Transverse colon (tissue), 4 donors: Measurements from ENCODE around the gene ULBP3. TPM values are rescaled to one million over a fixed set of nuclear protein-coding genes. Genes with fewer than 3 reads are reported as not detected.
"Not testable (repeated sequence)": the region's sequence is repeated elsewhere in the genome, so short reads cannot be mapped to it uniquely, and the experiment has no call there.

Experiments
- DNase-seq: peaks from one replicate; pipeline ENCODE4 v3.0.0-alpha.2; 2019
- H3K27ac ChIP-seq, 4 donors: fragments of 200-600 bp; sonication (generic); 2 replicates each; pipeline ENCODE4 v1.5.1; 2016 to 2018; ENCODE audit warnings: inconsistent platforms in 4 of 4
- H3K27me3 ChIP-seq: fragments of 200-600 bp; sonication (generic); 2 replicates; pipeline ENCODE4 v1.5.1; 2017; ENCODE audit warnings: inconsistent platforms
- H3K36me3 ChIP-seq, 4 donors: fragments of 200-600 bp; sonication (generic); 2 replicates each; pipeline ENCODE4 v1.5.1; 2017 to 2019; ENCODE audit warnings: inconsistent platforms in 4 of 4
- H3K4me1 ChIP-seq, 4 donors: fragments of 200-600 bp; sonication (generic); 2 replicates each; pipeline ENCODE4 v1.5.1; 2017 to 2020; ENCODE audit warnings: inconsistent platforms in 4 of 4
- H3K4me3 ChIP-seq, 4 donors: fragments of 200-600 bp; sonication (generic); 1 replicate in 1 of 4; 2 replicates in 3 of 4; pipeline versions ENCODE4 v1.5.1 to v1.6.1; 2017 to 2019; ENCODE audit warnings: inconsistent platforms in 4 of 4
- H3K9me3 ChIP-seq, 2 donors: fragments of 200-600 bp; sonication (generic); 2 replicates each; pipeline ENCODE4 v1.5.1; 2017 to 2019; ENCODE audit warnings: inconsistent platforms in 2 of 2
- CTCF ChIP-seq, 5 experiments: fragments of 200-600 bp in 3 of 5; fragments of 450-650 bp in 2 of 5; sonication (generic) in 3 of 5; IDR thresholded peaks; 1 replicate in 2 of 5; 2 replicates in 3 of 5; pipeline ENCODE4 v1.5.1; 2016 to 2017; ENCODE audit warnings: antibody characterized with exemption in 5 of 5, inconsistent platforms in 3 of 5, mild to moderate bottlenecking in 2 of 5, moderate library complexity in 1 of 5
- EP300 ChIP-seq: sonication (generic); formaldehyde crosslinking; IDR thresholded peaks from one replicate; pipeline ENCODE4 v1.6.1; 2017; ENCODE audit warnings: antibody characterized with exemption, low read depth
- POLR2A ChIP-seq: fragments of 450-650 bp; IDR thresholded peaks from one replicate; pipeline ENCODE4 v1.6.1; 2016; ENCODE audit warnings: antibody characterized with exemption, mild to moderate bottlenecking, moderate library complexity
- POLR2AphosphoS5 ChIP-seq, 3 donors: sonication (generic); formaldehyde crosslinking; IDR thresholded peaks; one replicate each; pipeline ENCODE4 v1.6.1; 2016; ENCODE audit warnings: antibody characterized with exemption in 3 of 3
- WGBS, 2 donors: methylation state at CpG; one replicate each; pipeline ENCODE4 v1.1.5; 2018; ENCODE audit warnings: low coverage in 1 of 2; 5-methylcytosine and 5-hydroxymethylcytosine counted together
- in situ Hi-C, 4 donors: fragments of 200-750 bp; cut with MboI; loops; one replicate each; pipeline versions ENCODE4 v1.15.0 to v1.15.1; 2017; ENCODE audit warnings: low sequenced_read_pairs in 3 of 4, low pct_ligation_motif_present in 1 of 4, low pct_unique_long_range_greater_than_20kb in 1 of 4
- intact Hi-C: fragments of 100-400 bp; cut with DNase I; formaldehyde crosslinking; loops from one replicate; pipeline ENCODE4 v1.15.1; 2023; ENCODE audit warnings: low total_unique reads
- total RNA-seq, 4 donors: library from RNA; depleted of rRNA; stranded (reverse); fragments of >200 nt; gene quantifications; one replicate each; pipeline ENCODE4 v1.1.0, GENCODE V29; 2016

The ULBP3 gene
- total RNA-seq, 4 donors from 2014 or later, result 0.79 to 2.0 TPM; not detected in 2

- WGBS, 2 donors, result 93 to 100% methylated on average over 1 to 2 of the region's 2 CpGs
- H3K4me1 ChIP-seq, result peaks cover 3 to 11% (median 7%) of the 10 kb centered on the region in 4 donors
- intact Hi-C loops, result no loop called here
- no peak for DNase-seq
- no peak overlapping the region for H3K27ac ChIP-seq
- H3K27me3 ChIP-seq, result no peaks in the 10 kb centered on the region
- in situ Hi-C loops, result loop anchor here in 1 of 4 donors (25.0 kb wide), 1 partner anchor 747 kb away; no protein-coding TSS in a partner anchor
- no peaks in the 10 kb centered on the region for H3K36me3 ChIP-seq
- no peak overlapping the region for H3K4me3 ChIP-seq
- TF ChIP-seq CTCF (IDR thresholded peaks at IDR 0.05) (no peak), POLR2AphosphoS5 (IDR thresholded peaks at IDR 0.05) (no peak), POLR2A (no peak), EP300 (no peak)
- no peaks in the 10 kb centered on the region for H3K9me3 ChIP-seq
Observed at GRCh38 chr6:150065083-150065482, 3.8 kb downstream of the ULBP3 start.

GRCh38 chr6:150063640-150064039 lies 5.3 kb downstream of the ULBP3 start:
- Histone ChIP-seq H3K36me3 (no peaks in the 10 kb centered on the region), H3K9me3 (no peaks in the 10 kb centered on the region), H3K4me3 (no peak overlapping the region), H3K27me3 (no peaks in the 10 kb centered on the region), H3K27ac (no peak overlapping the region), H3K4me1 (peaks cover 3 to 7% (median 5%) of the 10 kb centered on the region in 4 donors)
- in situ Hi-C loops, result loop anchor here in 1 of 4 donors (25.0 kb wide), 1 partner anchor 749 kb away; no protein-coding TSS in a partner anchor
- DNase-seq, result no peak
- intact Hi-C loops, result no loop called here
- TF ChIP-seq POLR2A (no peak), POLR2AphosphoS5 (IDR thresholded peaks at IDR 0.05) (no peak), EP300 (no peak), CTCF (IDR thresholded peaks at IDR 0.05) (no peak)
- WGBS, 2 donors, result 97% methylated on average over 6 of the region's 6 CpGs; no CpG with 5 or more reads in 1 of the 2 donors

- H3K27me3 ChIP-seq, result peaks cover 21% of the 10 kb centered on the region
- in situ Hi-C loops, result loop anchor here in 1 of 4 donors (25.0 kb wide), 1 partner anchor 752 kb away; no protein-coding TSS in a partner anchor
- H3K27ac ChIP-seq, DNase-seq, intact Hi-C loops, H3K9me3 ChIP-seq, H3K36me3 ChIP-seq, H3K4me1 ChIP-seq, H3K4me3 ChIP-seq: not testable (repeated sequence)
- WGBS, 2 donors, result 40 to 65% methylated on average over 1 to 7 of the region's 7 CpGs
Observed at GRCh38 chr6:150059973-150060372, 8.9 kb downstream of the ULBP3 start.

- no peaks in the 10 kb centered on the region for H3K36me3 ChIP-seq
- TF ChIP-seq EP300, result no peak
- TF ChIP-seq CTCF (IDR thresholded peaks at IDR 0.05), result no peak
- TF ChIP-seq POLR2A, result no peak
- TF ChIP-seq POLR2AphosphoS5 (IDR thresholded peaks at IDR 0.05), result no peak
- H3K4me3 ChIP-seq, result no peak overlapping the region
- 91 to 95% methylated on average over 2 to 6 of the region's 6 CpGs for WGBS, 2 donors
- H3K27ac ChIP-seq, result no peak overlapping the region
- intact Hi-C loops, result no loop called here
- no peak for DNase-seq
- peaks cover 29% of the 10 kb centered on the region for H3K27me3 ChIP-seq
- in situ Hi-C loops, result loop anchor here in 1 of 4 donors (25.0 kb wide), 1 partner anchor 753 kb away; no protein-coding TSS in a partner anchor
- H3K9me3 ChIP-seq, result no peaks in the 10 kb centered on the region
- H3K4me1 ChIP-seq, result no peaks in the 10 kb centered on the region
Observed at GRCh38 chr6:150058986-150059385, 9.9 kb downstream of the ULBP3 start.
